ENCODE data around the gene SPDL1. TPM values are rescaled to one million over a fixed set of nuclear protein-coding genes. Genes with fewer than 3 reads are reported as not detected.
A peak's percentile ranks its signal among the peaks of the same experiment; 100 is the strongest.

Gene SPDL1
- total RNA-seq, 1 experiment from 2014 or later, result 72.6 TPM

DNA sequence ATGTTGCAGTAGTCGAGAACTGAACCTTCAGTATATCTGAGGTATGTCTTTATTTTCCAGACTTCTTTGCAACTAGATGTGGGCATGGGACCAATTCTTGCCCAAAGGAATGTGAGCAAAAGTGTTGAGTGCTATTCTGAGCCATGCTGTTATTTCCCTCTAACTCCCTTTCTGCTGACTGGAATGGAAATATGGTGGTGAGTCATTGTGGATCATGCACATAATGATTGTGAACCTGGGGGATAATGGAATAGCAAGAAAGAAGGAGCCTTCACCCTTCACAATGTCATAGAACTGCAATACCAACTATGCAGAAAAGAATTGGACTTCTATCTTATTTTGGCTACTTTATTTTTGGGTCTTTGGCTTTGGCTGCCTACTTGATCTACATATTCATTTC lies 43.2 kb downstream of the SPDL1 start:
- Histone ChIP-seq H3K27ac (ENCODE audit: low read length) (no peak overlapping the region), H3K36me3 (ENCODE audit: control insufficient read depth, insufficient read depth, low read length) (no peaks in the 10 kb centered on the region), H3K27me3 (ENCODE audit: control insufficient read depth, insufficient read depth, low read length) (no peaks in the 10 kb centered on the region), H3K9me3 (ENCODE audit: control insufficient read depth, insufficient read depth, low read depth, low read length) (no peaks in the 10 kb centered on the region), H3K4me1 (ENCODE audit: control insufficient read depth, insufficient read depth, low read length) (no peaks in the 10 kb centered on the region), H3K4me3 (ENCODE audit: low read depth in 2 of 2, low read length in 2 of 2) (no peak overlapping the region)
- in situ Hi-C loops (cut with HindIII; ENCODE audit: low pct_unique_long_range_greater_than_20kb, low sequenced_read_pairs), result no loop called here
- BruUV-seq (replicated peaks), result no TSS peak
- no peak for DNase-seq (ENCODE audit: low read depth, low spot score)
- POLR2A ChIA-PET, result no interaction called here
- intact Hi-C loops (cut with micrococcal nuclease; ENCODE audit: unreplicated experiment), result no loop called here
- TF ChIP-seq TCF7L2 (IDR thresholded peaks at IDR 0.05; ENCODE audit: low read depth, low read length), result no peak
- no peak for TF ChIP-seq POLR2AphosphoS5 (IDR thresholded peaks at IDR 0.05; ENCODE audit: low read depth, low read length)
- TF ChIP-seq, protein P1, sequence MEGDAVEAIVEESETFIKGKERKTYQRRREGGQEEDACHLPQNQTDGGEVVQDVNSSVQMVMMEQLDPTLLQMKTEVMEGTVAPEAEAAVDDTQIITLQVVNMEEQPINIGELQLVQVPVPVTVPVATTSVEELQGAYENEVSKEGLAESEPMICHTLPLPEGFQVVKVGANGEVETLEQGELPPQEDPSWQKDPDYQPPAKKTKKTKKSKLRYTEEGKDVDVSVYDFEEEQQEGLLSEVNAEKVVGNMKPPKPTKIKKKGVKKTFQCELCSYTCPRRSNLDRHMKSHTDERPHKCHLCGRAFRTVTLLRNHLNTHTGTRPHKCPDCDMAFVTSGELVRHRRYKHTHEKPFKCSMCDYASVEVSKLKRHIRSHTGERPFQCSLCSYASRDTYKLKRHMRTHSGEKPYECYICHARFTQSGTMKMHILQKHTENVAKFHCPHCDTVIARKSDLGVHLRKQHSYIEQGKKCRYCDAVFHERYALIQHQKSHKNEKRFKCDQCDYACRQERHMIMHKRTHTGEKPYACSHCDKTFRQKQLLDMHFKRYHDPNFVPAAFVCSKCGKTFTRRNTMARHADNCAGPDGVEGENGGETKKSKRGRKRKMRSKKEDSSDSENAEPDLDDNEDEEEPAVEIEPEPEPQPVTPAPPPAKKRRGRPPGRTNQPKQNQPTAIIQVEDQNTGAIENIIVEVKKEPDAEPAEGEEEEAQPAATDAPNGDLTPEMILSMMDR (IDR thresholded peaks at IDR 0.05), result no peak
- CTCF ChIA-PET, result no interaction called here
- ATAC-seq, result peak; percentile 73; the same call in 1 of the 2 replicates

DNA sequence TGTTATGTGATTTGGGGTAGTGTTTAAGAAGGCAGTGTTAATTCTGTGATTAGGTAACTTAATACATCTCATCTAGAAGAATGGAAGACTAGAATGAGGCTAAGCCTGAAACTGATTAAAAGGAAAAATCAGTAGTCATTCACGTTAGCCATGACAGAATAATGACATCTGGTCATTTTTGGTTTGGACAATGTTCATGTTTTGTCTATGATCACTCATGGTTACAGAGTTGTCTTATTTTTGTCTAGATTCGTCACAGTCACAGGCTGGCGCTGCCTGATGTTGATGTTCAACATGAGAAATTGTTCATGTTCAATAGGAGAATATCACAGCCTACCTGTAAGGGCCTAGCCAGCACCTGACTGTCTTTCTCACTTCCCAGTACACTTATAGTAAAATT lies 44.0 kb downstream of the SPDL1 start:
- H3K27ac ChIP-seq (ENCODE audit: low read length), result no peak overlapping the region
- in situ Hi-C loops (cut with HindIII; ENCODE audit: low pct_unique_long_range_greater_than_20kb, low sequenced_read_pairs) (no loop called here), intact Hi-C loops (cut with micrococcal nuclease; ENCODE audit: unreplicated experiment) (no loop called here)
- no peaks in the 10 kb centered on the region for H3K9me3 ChIP-seq (ENCODE audit: control insufficient read depth, insufficient read depth, low read depth, low read length)
- ATAC-seq (no peak), DNase-seq (ENCODE audit: low read depth, low spot score) (no peak)
- H3K36me3 ChIP-seq (ENCODE audit: control insufficient read depth, insufficient read depth, low read length), result no peaks in the 10 kb centered on the region
- ChIA-PET POLR2A (no interaction called here), CTCF (no interaction called here)
- H3K4me1 ChIP-seq (ENCODE audit: control insufficient read depth, insufficient read depth, low read length), result no peaks in the 10 kb centered on the region
- H3K4me3 ChIP-seq (ENCODE audit: low read depth in 2 of 2, low read length in 2 of 2), result no peak overlapping the region
- no TSS peak for BruUV-seq (replicated peaks)
- no peaks in the 10 kb centered on the region for H3K27me3 ChIP-seq (ENCODE audit: control insufficient read depth, insufficient read depth, low read length)
- no peak for TF ChIP-seq TCF7L2 (IDR thresholded peaks at IDR 0.05; ENCODE audit: low read depth, low read length)

DNA sequence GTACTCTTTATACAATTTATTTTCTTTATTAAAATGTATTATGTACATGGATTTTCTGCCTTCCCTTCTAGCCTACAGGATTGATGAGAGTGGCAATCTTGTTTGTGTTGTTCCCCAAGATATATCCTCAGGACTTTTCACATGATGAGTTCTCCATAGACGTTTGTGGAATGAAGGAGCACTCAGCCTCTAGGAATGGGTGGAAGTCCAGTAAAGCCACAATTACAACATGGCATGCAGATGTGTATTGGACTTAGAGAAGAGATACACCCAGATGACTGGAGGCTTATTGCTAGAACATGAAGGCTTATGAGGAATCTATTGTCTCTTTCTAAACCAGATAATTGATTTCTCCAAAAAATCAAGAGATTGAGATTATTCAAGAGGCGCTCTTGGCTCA lies 45.3 kb downstream of the SPDL1 start:
- Histone ChIP-seq H3K27ac (ENCODE audit: low read length) (no peak overlapping the region), H3K4me1 (ENCODE audit: control insufficient read depth, insufficient read depth, low read length) (no peaks in the 10 kb centered on the region), H3K36me3 (ENCODE audit: control insufficient read depth, insufficient read depth, low read length) (no peaks in the 10 kb centered on the region), H3K27me3 (ENCODE audit: control insufficient read depth, insufficient read depth, low read length) (no peaks in the 10 kb centered on the region), H3K9me3 (ENCODE audit: control insufficient read depth, insufficient read depth, low read depth, low read length) (no peaks in the 10 kb centered on the region), H3K4me3 (ENCODE audit: low read depth in 2 of 2, low read length in 2 of 2) (no peak overlapping the region)
- ChIA-PET CTCF (no interaction called here), POLR2A (no interaction called here)
- TF ChIP-seq SIN3A (IDR thresholded peaks at IDR 0.05; ENCODE audit: borderline replicate concordance, insufficient read depth, low read depth, low read length) (no peak), TCF7L2 (IDR thresholded peaks at IDR 0.05; ENCODE audit: low read depth, low read length) (no peak), POLR2AphosphoS5 (IDR thresholded peaks at IDR 0.05; ENCODE audit: low read depth, low read length) (no peak)
- TF ChIP-seq, protein P1 (IDR thresholded peaks at IDR 0.05), result no peak
- TF ChIP-seq, protein P2, sequence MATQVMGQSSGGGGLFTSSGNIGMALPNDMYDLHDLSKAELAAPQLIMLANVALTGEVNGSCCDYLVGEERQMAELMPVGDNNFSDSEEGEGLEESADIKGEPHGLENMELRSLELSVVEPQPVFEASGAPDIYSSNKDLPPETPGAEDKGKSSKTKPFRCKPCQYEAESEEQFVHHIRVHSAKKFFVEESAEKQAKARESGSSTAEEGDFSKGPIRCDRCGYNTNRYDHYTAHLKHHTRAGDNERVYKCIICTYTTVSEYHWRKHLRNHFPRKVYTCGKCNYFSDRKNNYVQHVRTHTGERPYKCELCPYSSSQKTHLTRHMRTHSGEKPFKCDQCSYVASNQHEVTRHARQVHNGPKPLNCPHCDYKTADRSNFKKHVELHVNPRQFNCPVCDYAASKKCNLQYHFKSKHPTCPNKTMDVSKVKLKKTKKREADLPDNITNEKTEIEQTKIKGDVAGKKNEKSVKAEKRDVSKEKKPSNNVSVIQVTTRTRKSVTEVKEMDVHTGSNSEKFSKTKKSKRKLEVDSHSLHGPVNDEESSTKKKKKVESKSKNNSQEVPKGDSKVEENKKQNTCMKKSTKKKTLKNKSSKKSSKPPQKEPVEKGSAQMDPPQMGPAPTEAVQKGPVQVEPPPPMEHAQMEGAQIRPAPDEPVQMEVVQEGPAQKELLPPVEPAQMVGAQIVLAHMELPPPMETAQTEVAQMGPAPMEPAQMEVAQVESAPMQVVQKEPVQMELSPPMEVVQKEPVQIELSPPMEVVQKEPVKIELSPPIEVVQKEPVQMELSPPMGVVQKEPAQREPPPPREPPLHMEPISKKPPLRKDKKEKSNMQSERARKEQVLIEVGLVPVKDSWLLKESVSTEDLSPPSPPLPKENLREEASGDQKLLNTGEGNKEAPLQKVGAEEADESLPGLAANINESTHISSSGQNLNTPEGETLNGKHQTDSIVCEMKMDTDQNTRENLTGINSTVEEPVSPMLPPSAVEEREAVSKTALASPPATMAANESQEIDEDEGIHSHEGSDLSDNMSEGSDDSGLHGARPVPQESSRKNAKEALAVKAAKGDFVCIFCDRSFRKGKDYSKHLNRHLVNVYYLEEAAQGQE (IDR thresholded peaks at IDR 0.05; ENCODE audit: insufficient read depth in 1 of 2, low read depth in 2 of 2, low read length in 1 of 2), result no peak
- BruUV-seq (replicated peaks), result no TSS peak
- ATAC-seq (no peak), DNase-seq (ENCODE audit: low read depth, low spot score) (no peak)
- in situ Hi-C loops (cut with HindIII; ENCODE audit: low pct_unique_long_range_greater_than_20kb, low sequenced_read_pairs), result no loop called here
- intact Hi-C loops (cut with micrococcal nuclease; ENCODE audit: unreplicated experiment), result no loop called here

Measured in Panc1 (cell line).